Fibroblast of mammary gland (primary cell): Measurements from ENCODE around the gene ATXN7L1.
"Not testable (repeated sequence)": the region's sequence is repeated elsewhere in the genome, so short reads cannot be mapped to it uniquely, and the experiment has no call there.

Source experiments
- DNase-seq: peaks from one replicate; pipeline ENCODE4 v3.0.0-alpha.2; 2010; ENCODE audit warnings: low read depth
- H3K4me3 ChIP-seq: 2 replicates; pipeline ENCODE4 v1.5.1; 2011; ENCODE audit warnings: low read depth, mild to moderate bottlenecking, low read length, moderate library complexity; ENCODE audit not compliant: control insufficient read depth
- CTCF ChIP-seq: conservative IDR thresholded peaks from 2 replicates; pipeline ENCODE4 v1.5.1; 2011; ENCODE audit warnings: low read depth, low read length, inconsistent platforms; ENCODE audit not compliant: control insufficient read depth, insufficient read depth

ATXN7L1 gene

DNA sequence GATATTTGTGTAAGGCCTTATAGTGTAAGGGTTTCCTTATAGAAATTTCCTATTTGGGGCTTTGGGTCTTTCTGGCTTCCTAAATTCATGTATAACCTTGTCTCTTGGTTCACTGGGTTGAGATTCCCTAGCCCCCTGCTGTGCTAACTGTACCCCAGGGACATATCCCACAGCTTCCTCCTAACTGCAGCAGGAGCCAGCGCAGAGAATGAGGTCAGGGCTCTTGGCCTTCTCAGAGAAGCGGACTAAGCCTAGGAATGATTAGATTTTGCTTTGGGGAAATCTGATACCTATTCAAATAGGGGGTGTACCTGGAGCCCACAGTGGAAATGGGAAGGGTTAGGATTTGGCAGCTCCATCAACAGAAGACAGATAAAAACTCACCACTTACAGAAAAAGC, 157.0 kb downstream of the ATXN7L1 start:
- peak; percentile 36 for DNase-seq
- TF ChIP-seq CTCF = no peak
- no peak overlapping the region for H3K4me3 ChIP-seq

- no peak overlapping the region for H3K4me3 ChIP-seq
- no peak for DNase-seq
- no peak for TF ChIP-seq CTCF
Observed at GRCh38 chr7:105718511-105718925, 157.9 kb downstream of the ATXN7L1 start.

GRCh38 chr7:105715528-105715927, 160.9 kb downstream of the ATXN7L1 start:
- DNase-seq = no peak
- no peak overlapping the region for H3K4me3 ChIP-seq
- TF ChIP-seq CTCF = no peak

GRCh38 chr7:105713488-105714465, 162.6 kb downstream of the ATXN7L1 start:
- peak; percentile 17 for DNase-seq
- H3K4me3 ChIP-seq = no peak overlapping the region
- TF ChIP-seq CTCF = no peak

- DNase-seq = no peak
- no peak overlapping the region for H3K4me3 ChIP-seq
- no peak for TF ChIP-seq CTCF
Observed at GRCh38 chr7:105712877-105713276, 163.5 kb downstream of the ATXN7L1 start.

DNA sequence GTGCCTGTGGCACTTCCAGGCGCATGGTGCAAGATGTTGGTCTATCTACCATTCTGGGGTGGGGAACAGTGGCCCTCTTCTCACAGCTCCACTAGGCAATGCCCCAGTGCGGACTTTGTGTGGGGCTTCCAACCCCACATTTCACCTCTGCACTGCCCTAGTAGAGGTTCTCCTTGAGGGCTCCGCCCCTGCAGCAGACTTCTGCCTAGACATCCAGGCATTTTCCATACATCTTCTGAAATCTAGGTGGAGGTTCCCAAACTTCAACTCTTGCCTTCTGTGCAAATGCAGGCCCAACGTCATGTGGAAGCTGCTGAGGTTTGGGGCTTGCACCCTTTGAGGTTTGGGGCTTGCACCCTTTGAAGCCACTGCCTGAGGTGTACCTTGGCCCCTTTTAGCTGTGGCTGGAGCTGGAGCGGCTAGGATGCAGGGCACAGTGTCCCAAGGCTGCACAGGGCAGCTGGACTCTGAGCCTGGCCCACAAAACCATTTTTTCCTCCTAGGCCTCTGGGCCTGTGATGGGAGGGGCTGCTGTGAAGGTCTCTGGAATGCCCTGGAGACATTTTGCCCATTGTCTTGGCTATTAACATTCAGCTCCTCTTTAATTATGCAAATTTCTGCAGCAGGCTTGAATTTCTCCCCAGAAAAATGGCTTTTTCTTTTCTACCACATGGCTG, 164.5 kb downstream of the ATXN7L1 start:
- no peak for DNase-seq
- TF ChIP-seq CTCF = no peak
- no peak overlapping the region for H3K4me3 ChIP-seq

- H3K4me3 ChIP-seq, DNase-seq: not testable (repeated sequence)
Observed at GRCh38 chr7:105710720-105711119, 165.7 kb downstream of the ATXN7L1 start.
